H1 (cell line): Measurements from ENCODE around the gene IL1A. TPM values are rescaled to one million over a fixed set of nuclear protein-coding genes. Genes with fewer than 3 reads are reported as not detected.

ENCODE experiments used
- CHD7 ChIP-seq: fragments of 300-600 bp; sonication (generic); IDR thresholded peaks from 2 replicates; pipeline ENCODE4 v1.7.1; 2012; ENCODE audit warnings: low read length, moderate library complexity, mild to moderate bottlenecking, inconsistent platforms; ENCODE audit not compliant: insufficient replicate concordance
- EGR1 ChIP-seq: IDR thresholded peaks from 2 replicates; pipeline ENCODE4 v1.6.1; 2011; ENCODE audit warnings: low read depth, low read length, borderline replicate concordance
- polyA plus RNA-seq, 7 experiments: library from polyadenylated mRNA; depleted of rRNA in 3 of 7; stranded (reverse) in 5 of 7; unstranded in 2 of 7; fragments of >200 nt in 5 of 7; fragments of 200-250 nt in 2 of 7; gene quantifications; 1 replicate in 5 of 7; 2 replicates in 1 of 7; 4 replicates in 1 of 7; pipeline versions ENCODE4 v1.2.1 to v1.2.3, GENCODE V29; 2011 to 2013; ENCODE audit warnings: missing spikeins in 2 of 7, mixed read lengths in 2 of 7
- total RNA-seq: library from RNA; stranded (reverse); fragmentation: NEBNext Ultra II Directional; extraction: Animal tissue kit (Norgen Biotek cat#: 25700); gene quantifications from 2 replicates; pipeline ENCODE4 v1.2.1, GENCODE V29; 2021

IL1A gene
- total and polyA plus RNA-seq, 2 of the 8 experiments (the other 6 are each of a cell fraction or from before 2014, with no cell fraction given), result 0.32 to 0.74 TPM

GRCh38 chr2:112789186-112789585 lies 4.9 kb upstream of the IL1A start (continued):
- TF ChIP-seq CHD7 (no peak), EGR1 (no peak)
